AG04449 (cell line): ENCODE data around the gene YIF1A.

ENCODE experiments used
- CTCF ChIA-PET: fragments of 350-600 bp; formaldehyde crosslinking; extraction: SDS; loops from one replicate; lab custom pipeline; 2021; ENCODE audit warnings: antibody characterized with exemption; lab: Yijun Ruan, JAX
- POLR2A ChIA-PET: fragments of 400-600, 350-600 bp; formaldehyde crosslinking; extraction: SDS; loops from one replicate; lab custom pipeline; 2020; ENCODE audit warnings: antibody characterized with exemption, inconsistent platforms; lab: Yijun Ruan, JAX
- DNase-seq: peaks from one replicate; pipeline ENCODE4 v3.0.0-alpha.2; 2010; ENCODE audit warnings: low read depth, low spot score
- H3K4me3 ChIP-seq: 2 replicates; pipeline ENCODE4 v1.5.1; 2011; ENCODE audit warnings: low read depth, mild to moderate bottlenecking, control low read depth, low read length
- TF ChIP-seq, protein P1 (sequence below): IDR thresholded peaks from one replicate; pipeline ENCODE4 v1.5.1; 2011; ENCODE audit warnings: mild to moderate bottlenecking, moderate library complexity, low read length, control low read depth, inconsistent platforms; ENCODE audit not compliant: insufficient read depth; ENCODE audit errors: missing control alignments

Gene YIF1A

DNA sequence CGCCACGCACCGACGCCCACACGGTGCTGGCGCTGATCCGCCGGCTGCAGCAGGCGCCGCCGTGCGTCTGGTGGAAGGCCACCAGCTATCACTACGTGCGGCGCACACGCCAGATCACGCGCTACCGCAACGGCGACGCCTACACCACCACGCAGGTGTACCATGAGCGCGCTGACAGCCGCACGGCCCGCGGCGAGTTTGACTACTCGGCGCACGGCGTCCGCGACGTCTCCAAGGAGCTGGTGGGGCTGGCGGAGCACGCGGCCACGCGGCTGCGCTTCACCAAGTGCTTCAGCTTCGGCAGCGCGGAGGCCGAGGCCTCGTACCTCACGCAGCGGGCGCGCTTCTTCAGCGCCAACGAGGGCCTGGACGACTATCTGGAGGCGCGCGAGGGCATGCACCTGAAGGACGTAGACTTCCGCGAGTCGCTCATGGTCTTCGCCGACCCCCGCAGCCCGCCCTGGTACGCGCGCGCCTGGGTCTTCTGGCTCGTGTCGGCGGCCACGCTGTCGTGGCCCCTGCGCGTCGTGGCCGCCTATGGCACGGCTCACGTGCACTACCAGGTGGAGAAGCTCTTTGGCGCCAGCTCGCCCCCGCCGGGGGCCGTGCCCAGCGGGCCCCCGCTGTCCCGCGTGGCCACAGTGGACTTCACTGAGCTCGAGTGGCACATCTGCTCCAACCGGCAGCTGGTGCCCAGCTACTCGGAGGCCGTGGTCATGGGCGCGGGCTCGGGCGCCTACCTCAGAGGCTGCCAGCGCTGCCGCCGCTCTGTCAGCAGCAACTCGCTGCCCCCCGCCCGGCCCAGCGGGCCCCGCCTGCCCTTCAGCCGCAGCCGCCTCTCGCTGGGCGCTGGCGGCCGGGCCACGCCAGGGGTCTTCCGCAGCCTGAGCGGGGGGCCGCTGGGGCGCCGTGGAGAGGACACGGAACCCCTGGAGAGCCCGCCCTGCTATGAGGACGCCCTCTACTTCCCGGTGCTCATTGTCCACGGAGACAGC lies 6.0 kb upstream of the YIF1A start:
- no peak for DNase-seq
- no peak overlapping the region for H3K4me3 ChIP-seq
- ChIA-PET CTCF (interaction anchor here (1.0 to 1.8 kb wide), 5 partner anchors 12 to 94 kb away, joined by 3 to 6 read pairs (median 4); no protein-coding TSS in a partner anchor), POLR2A (no interaction called here)
- TF ChIP-seq, protein P1, sequence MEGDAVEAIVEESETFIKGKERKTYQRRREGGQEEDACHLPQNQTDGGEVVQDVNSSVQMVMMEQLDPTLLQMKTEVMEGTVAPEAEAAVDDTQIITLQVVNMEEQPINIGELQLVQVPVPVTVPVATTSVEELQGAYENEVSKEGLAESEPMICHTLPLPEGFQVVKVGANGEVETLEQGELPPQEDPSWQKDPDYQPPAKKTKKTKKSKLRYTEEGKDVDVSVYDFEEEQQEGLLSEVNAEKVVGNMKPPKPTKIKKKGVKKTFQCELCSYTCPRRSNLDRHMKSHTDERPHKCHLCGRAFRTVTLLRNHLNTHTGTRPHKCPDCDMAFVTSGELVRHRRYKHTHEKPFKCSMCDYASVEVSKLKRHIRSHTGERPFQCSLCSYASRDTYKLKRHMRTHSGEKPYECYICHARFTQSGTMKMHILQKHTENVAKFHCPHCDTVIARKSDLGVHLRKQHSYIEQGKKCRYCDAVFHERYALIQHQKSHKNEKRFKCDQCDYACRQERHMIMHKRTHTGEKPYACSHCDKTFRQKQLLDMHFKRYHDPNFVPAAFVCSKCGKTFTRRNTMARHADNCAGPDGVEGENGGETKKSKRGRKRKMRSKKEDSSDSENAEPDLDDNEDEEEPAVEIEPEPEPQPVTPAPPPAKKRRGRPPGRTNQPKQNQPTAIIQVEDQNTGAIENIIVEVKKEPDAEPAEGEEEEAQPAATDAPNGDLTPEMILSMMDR: no peak

DNA sequence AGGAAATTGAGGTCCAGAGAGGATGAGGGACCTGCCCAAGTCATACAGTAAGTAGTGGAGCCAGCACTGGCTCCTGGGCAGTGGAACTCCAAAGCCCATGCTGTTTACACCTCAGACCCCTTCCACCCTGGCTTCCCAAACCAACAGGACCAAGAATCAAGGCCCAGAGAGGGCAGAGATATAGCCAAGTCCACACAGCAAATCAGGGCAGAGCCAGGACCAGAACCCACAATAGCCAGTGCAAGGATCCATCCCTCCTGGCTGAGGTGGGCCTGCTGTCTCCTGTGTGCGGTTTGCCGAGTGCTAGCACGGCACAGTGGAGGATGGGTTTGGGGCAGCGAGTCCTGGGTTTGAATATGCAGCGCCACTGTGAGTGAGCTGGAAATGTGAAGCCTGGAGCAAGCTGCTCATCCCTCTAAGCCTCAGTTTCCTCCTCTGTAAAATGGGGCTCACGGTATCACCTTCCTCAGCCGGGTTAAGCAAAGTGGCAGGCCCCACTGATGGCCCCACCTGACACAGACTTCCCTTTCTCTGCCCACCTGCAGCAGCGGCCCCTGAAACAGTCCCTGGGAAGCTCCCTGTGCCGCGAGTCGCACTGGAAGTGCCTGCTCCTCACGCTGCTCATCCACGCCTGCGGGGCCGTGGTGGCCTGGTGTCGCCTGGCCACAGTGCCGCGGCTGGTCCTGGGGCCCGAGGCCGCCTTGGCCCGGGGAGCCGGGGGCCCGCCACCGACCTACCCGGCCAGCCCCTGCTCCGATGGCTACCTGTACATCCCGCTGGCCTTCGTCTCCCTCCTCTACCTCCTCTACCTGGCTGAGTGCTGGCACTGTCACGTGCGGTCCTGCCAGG lies 5.1 kb upstream of the YIF1A start:
- no peak overlapping the region for H3K4me3 ChIP-seq
- no peak for DNase-seq
- ChIA-PET CTCF (interaction anchor here (1.3 to 1.6 kb wide), 2 partner anchors 12 to 17 kb away, joined by 3 to 4 read pairs; no protein-coding TSS in a partner anchor), POLR2A (no interaction called here)
- TF ChIP-seq, protein P1: no peak

DNA sequence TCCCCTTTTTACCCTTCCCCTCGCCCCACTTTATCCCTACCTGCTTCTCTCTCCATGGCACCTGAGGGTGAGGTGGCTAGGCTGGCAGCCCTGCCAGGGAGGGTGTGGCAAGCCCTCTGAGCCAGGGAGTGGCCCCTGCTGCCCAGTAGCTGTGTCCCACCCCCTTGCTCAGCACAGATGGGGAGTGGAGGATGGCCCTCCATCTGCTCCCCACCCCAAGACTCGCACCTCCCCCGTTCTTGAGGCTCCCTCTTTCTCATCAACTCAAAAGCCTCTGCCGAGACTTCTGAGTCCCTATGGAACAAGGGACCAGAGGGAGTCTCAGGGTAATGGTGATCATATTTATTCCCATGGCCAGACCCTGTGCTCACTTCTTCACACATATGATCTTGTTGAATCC lies 4.4 kb upstream of the YIF1A start:
- TF ChIP-seq, protein P1: no peak
- ChIA-PET CTCF (interaction anchor here (1.3 kb wide), 1 partner anchor 11 kb away, joined by 4 read pairs; no protein-coding TSS in a partner anchor), POLR2A (no interaction called here)
- no peak overlapping the region for H3K4me3 ChIP-seq
- no peak for DNase-seq

DNA sequence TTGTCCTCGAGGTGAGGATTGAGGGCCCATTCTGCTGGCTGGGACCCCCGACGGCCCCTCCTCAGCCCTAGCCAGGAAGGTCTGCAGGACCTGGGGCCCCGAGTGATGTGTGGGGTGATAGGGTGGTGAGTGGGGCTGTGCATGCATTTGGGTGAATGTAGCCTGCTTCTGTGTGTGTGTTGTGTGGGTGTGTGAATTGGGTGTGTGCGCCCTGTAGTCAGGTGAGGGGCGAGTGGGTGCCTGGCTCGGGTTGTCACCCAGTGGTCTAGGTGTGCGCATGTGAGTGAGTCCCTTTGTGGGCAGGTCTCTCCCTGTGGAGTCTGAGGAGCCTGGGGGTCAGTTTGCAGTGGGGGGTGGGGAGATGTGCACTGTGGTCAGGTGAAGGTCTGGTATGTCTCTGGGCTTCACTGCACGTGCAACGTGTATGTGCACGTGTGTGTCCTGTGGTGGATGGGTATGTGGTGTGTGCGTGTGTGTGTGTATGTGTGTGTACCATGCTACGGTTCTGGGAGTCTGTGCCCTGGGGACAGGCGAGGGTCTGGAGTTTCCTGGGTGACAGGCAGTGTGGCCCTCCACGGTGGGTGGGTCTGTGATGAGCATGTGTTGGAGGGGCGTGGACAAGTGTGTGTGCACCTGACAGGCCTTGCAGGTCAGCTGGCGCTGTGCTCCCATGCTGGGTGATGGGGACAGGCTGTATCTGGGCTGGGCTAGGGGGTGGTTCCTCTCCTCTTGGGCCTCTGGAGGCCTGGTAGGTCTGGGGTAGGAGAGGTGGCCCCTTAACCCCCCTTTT lies 3.8 kb upstream of the YIF1A start:
- no peak for DNase-seq
- POLR2A ChIA-PET: no interaction called here
- H3K4me3 ChIP-seq: no peak overlapping the region
- TF ChIP-seq, protein P1: no peak
- CTCF ChIA-PET: no interaction called here

DNA sequence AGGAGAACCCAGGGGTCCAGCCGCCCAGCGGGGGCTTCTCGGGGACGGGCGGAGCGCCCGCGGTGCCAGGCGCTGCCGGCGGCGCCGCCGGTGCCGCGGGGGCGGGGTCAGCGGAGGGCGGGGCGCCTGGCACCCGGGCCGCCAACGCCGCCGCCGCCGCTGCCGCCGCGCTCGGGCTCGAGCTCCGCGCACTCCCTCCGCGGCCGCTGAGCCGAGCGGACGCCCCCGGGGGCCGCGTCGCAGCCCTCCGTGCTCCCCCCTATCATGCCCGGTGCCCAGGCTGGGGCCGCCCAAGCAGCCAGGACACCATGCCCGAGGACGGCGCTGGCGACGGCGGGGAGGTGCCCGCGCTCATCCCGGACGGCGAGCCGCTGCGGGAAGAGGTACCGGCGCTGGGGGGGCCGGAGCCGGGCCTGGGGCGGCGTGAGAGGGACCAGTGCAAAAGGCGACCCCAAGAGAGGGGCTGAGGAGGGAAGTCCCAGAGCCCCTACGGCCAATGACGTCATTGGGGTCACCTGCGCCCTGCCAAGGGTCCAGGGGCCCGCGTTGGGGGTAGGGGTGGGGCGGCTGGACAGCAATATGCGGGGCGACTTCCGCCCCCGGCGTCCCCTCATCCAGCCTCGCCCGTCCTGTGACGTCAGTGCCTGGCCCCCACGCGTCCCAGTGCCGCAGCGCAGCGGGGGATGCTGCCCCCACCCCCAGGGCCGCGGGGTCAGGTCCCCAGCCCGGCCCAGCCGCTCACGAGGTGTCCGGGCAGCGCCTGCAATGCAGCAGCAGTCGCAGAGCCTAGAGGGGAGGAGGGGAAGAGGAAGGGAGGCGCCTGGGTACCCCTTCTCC lies 3.0 kb upstream of the YIF1A start, which contains the start of gene TMEM151A:
Gene TMEM151A, plus strand, starts transcription at position 189 of the 837 bp plus-strand sequence. Its CDS starts 120 bp downstream, at position 309.
- ChIA-PET CTCF (interaction anchor here (1.4 to 10.6 kb wide), 4 partner anchors 20 to 98 kb away, joined by 5 to 109 read pairs (median 11); no protein-coding TSS in a partner anchor), POLR2A (interaction anchor here (0.6 to 1.0 kb wide), 3 partner anchors 22 to 130 kb away, joined by 3 read pairs; partner anchors contain the start of gene CD248)
- DNase-seq: no peak
- H3K4me3 ChIP-seq: peak within 1 kb of the TSS; percentile 36; the same call in 1 of the 2 replicates
- TF ChIP-seq, protein P1: no peak
